Vagina (tissue), 2 donors: ENCODE measurements around the gene EXOC3.

Source experiments
- CTCF ChIP-seq, 3 experiments: fragments of 450-650 bp in 2 of 3; fragments of 200-600 bp in 1 of 3; sonication (generic) in 1 of 3; IDR thresholded peaks; one replicate each; pipeline ENCODE4 v1.5.1; 2017 to 2019; ENCODE audit warnings: antibody characterized with exemption in 3 of 3, mild to moderate bottlenecking in 2 of 3, moderate library complexity in 2 of 3
- POLR2A ChIP-seq, 2 donors: fragments of 450-650 bp; IDR thresholded peaks; one replicate each; pipeline ENCODE4 v1.6.1; 2017; ENCODE audit warnings: antibody characterized with exemption in 2 of 2, mild to moderate bottlenecking in 2 of 2, moderate library complexity in 2 of 2
- POLR2AphosphoS5 ChIP-seq, 2 donors: sonication (generic); formaldehyde crosslinking; IDR thresholded peaks; one replicate each; pipeline ENCODE4 v1.9.0; 2017; ENCODE audit warnings: antibody characterized with exemption in 2 of 2, mild to moderate bottlenecking in 2 of 2, low read depth in 1 of 2; ENCODE audit not compliant: insufficient read depth in 1 of 2

GRCh38 chr5:398475-399295, 44.3 kb upstream of the EXOC3 start:
- TF ChIP-seq CTCF (IDR thresholded peaks at IDR 0.05) (no peak), POLR2A (IDR thresholded peaks at IDR 0.05) (no peak), POLR2AphosphoS5 (IDR thresholded peaks at IDR 0.05; ENCODE audit: insufficient read depth in 1 of 2, low read depth in 1 of 2) (no peak)
